HG03066 (cell line): ENCODE data around the gene PLXDC1.

ENCODE experiments used
- ATAC-seq: cut with Tn5 transposase; IDR thresholded peaks from one replicate; pipeline ENCODE4 v1.9.1; 2021; ENCODE audit warnings: low read depth; ENCODE audit not compliant: unreplicated experiment

The PLXDC1 gene

GRCh38 chr17:39100530-39100929 lies 50.9 kb downstream of the PLXDC1 start:
- ATAC-seq, result no peak

GRCh38 chr17:39099663-39100286 lies 51.7 kb downstream of the PLXDC1 start:
- ATAC-seq, result no peak

GRCh38 chr17:39098588-39098987 lies 52.8 kb downstream of the PLXDC1 start:
- ATAC-seq, result no peak

- no peak for ATAC-seq
Measured at GRCh38 chr17:39097537-39097936, 53.9 kb downstream of the PLXDC1 start.

GRCh38 chr17:39097150-39097519 lies 54.3 kb downstream of the PLXDC1 start:
- ATAC-seq, result no peak

GRCh38 chr17:39096508-39097149 lies 54.8 kb downstream of the PLXDC1 start:
- no peak for ATAC-seq

GRCh38 chr17:39095309-39095686 lies 56.1 kb downstream of the PLXDC1 start:
- ATAC-seq, result no peak

GRCh38 chr17:39094607-39095308 lies 56.7 kb downstream of the PLXDC1 start:
- ATAC-seq, result no peak

GRCh38 chr17:39092692-39093230 lies 58.7 kb downstream of the PLXDC1 start:
- ATAC-seq, result no peak

- ATAC-seq, result no peak
Measured at GRCh38 chr17:39090908-39091665, 60.4 kb downstream of the PLXDC1 start.

- ATAC-seq, result no peak
Measured at GRCh38 chr17:39090400-39090799, 61.0 kb downstream of the PLXDC1 start.

GRCh38 chr17:39084558-39084957 lies 66.9 kb downstream of the PLXDC1 start:
- ATAC-seq, result no peak

- ATAC-seq, result no peak
Measured at GRCh38 chr17:39083270-39083669, 68.2 kb downstream of the PLXDC1 start.

- ATAC-seq, result no peak
Measured at GRCh38 chr17:39082482-39082881, 69.0 kb downstream of the PLXDC1 start.

- no peak for ATAC-seq
Measured at GRCh38 chr17:39081851-39082250, 69.6 kb downstream of the PLXDC1 start.

GRCh38 chr17:39080421-39081078 lies 70.9 kb downstream of the PLXDC1 start:
- no peak for ATAC-seq

GRCh38 chr17:39079836-39080235 lies 71.6 kb downstream of the PLXDC1 start:
- no peak for ATAC-seq

GRCh38 chr17:39077866-39078265 lies 73.6 kb downstream of the PLXDC1 start:
- no peak for ATAC-seq

- no peak for ATAC-seq
Measured at GRCh38 chr17:39077252-39077651, 74.2 kb downstream of the PLXDC1 start.

- no peak for ATAC-seq
Measured at GRCh38 chr17:39074676-39075075, 76.8 kb downstream of the PLXDC1 start.
